Measurements from ENCODE around the gene COBL.

COBL gene

GRCh38 chr7:51138123-51139085, 178.2 kb downstream of the COBL start:
- Histone ChIP-seq H3K9ac (ENCODE audit: low read depth, low read length, poor library complexity) (no peak overlapping the region), H2BK12ac (ENCODE audit: low read length) (no peak overlapping the region), H2BK5ac (ENCODE audit: low read length) (no peak overlapping the region), H3K14ac (ENCODE audit: low read length) (no peak overlapping the region), H2AFZ (ENCODE audit: low read length) (no peak overlapping the region), H3K9me3 (replicated peaks in 1 of 2; ENCODE audit: control insufficient read depth in 2 of 2, insufficient read depth in 1 of 2, low read depth in 1 of 2, low read length in 2 of 2) (no peaks in the 10 kb centered on the region), H4K91ac (ENCODE audit: low read depth, low read length, poor library complexity) (no peak overlapping the region), H3K23ac (ENCODE audit: low read depth, low read length, poor library complexity) (no peak overlapping the region), H3K18ac (ENCODE audit: low read length) (no peak overlapping the region), H3K79me1 (ENCODE audit: low read depth, low read length) (no peaks in the 10 kb centered on the region), H2BK120ac (ENCODE audit: low read depth, low read length) (no peak overlapping the region), H3K27ac (replicated peaks; ENCODE audit: low read length) (no peak overlapping the region), H3K4me2 (ENCODE audit: insufficient read depth, low read length, poor library complexity, severe bottlenecking) (no peak overlapping the region), H3K4me3 (ENCODE audit: low read length in 2 of 2) (no peak overlapping the region), H3K27me3 (ENCODE audit: control insufficient read depth in 3 of 3, insufficient read depth in 3 of 3, low read depth in 1 of 3, low read length in 3 of 3) (no peaks in the 10 kb centered on the region), H3K36me3 (replicated peaks in 1 of 2; ENCODE audit: control insufficient read depth in 2 of 2, insufficient read depth in 2 of 2, low read length in 2 of 2) (no peaks in the 10 kb centered on the region), H3K4me1 (ENCODE audit: control insufficient read depth in 2 of 2, insufficient read depth in 1 of 2, low read depth in 1 of 2, low read length in 2 of 2) (peaks cover 0 to 9% of the 10 kb centered on the region in 2 donors), H3K4ac (ENCODE audit: low read length) (no peak overlapping the region), H2AK5ac (ENCODE audit: low read depth, low read length) (no peak overlapping the region), H2BK15ac (ENCODE audit: low read length) (no peak overlapping the region), H4K8ac (ENCODE audit: low read depth, low read length) (no peak overlapping the region)
- DNase-seq (ENCODE audit: low spot score): no peak
- no CpG with 5 or more reads among the region's 10 CpGs for WGBS, 2 donors (ENCODE audit: extremely low coverage in 2 of 2, insufficient read length in 2 of 2, insufficient replicate concordance in 1 of 2)

- Histone ChIP-seq H2BK5ac (ENCODE audit: low read length) (no peak overlapping the region), H3K9ac (ENCODE audit: low read depth, low read length, poor library complexity) (no peak overlapping the region)
- WGBS, 2 donors (ENCODE audit: extremely low coverage in 2 of 2, insufficient read length in 2 of 2, insufficient replicate concordance in 1 of 2): no CpG with 5 or more reads among the region's 2 CpGs
Observed at GRCh38 chr7:51135576-51135975, 181.0 kb downstream of the COBL start.

GRCh38 chr7:51134013-51134441, 182.6 kb downstream of the COBL start:
- H2AFZ ChIP-seq (ENCODE audit: low read length): no peak overlapping the region
- H3K4me1 ChIP-seq (ENCODE audit: control insufficient read depth in 2 of 2, insufficient read depth in 1 of 2, low read depth in 1 of 2, low read length in 2 of 2): peaks cover 0 to 12% of the 10 kb centered on the region in 2 donors
- no peak overlapping the region for H3K4me2 ChIP-seq (ENCODE audit: insufficient read depth, low read length, poor library complexity, severe bottlenecking)
- no peak overlapping the region for H3K4me3 ChIP-seq (ENCODE audit: low read length in 2 of 2)
- no peak overlapping the region for H3K4ac ChIP-seq (ENCODE audit: low read length)
- no peak overlapping the region for H2BK120ac ChIP-seq (ENCODE audit: low read depth, low read length)
- no peak overlapping the region for H3K23ac ChIP-seq (ENCODE audit: low read depth, low read length, poor library complexity)
- H4K8ac ChIP-seq (ENCODE audit: low read depth, low read length): no peak overlapping the region
- no peak overlapping the region for H3K27ac ChIP-seq (replicated peaks; ENCODE audit: low read length)
- no peak overlapping the region for H4K91ac ChIP-seq (ENCODE audit: low read depth, low read length, poor library complexity)
- H3K9ac ChIP-seq (ENCODE audit: low read depth, low read length, poor library complexity): no peak overlapping the region
- H2AK5ac ChIP-seq (ENCODE audit: low read depth, low read length): no peak overlapping the region
- no peak overlapping the region for H3K14ac ChIP-seq (ENCODE audit: low read length)
- no peak overlapping the region for H2BK15ac ChIP-seq (ENCODE audit: low read length)
- no peaks in the 10 kb centered on the region for H3K36me3 ChIP-seq (replicated peaks in 1 of 2; ENCODE audit: control insufficient read depth in 2 of 2, insufficient read depth in 2 of 2, low read length in 2 of 2)
- no peak for DNase-seq (ENCODE audit: low spot score)
- WGBS, 2 donors (ENCODE audit: extremely low coverage in 2 of 2, insufficient read length in 2 of 2, insufficient replicate concordance in 1 of 2): no CpG with 5 or more reads among the region's 4 CpGs
- H3K9me3 ChIP-seq (replicated peaks in 1 of 2; ENCODE audit: control insufficient read depth in 2 of 2, insufficient read depth in 1 of 2, low read depth in 1 of 2, low read length in 2 of 2): no peaks in the 10 kb centered on the region
- no peaks in the 10 kb centered on the region for H3K79me1 ChIP-seq (ENCODE audit: low read depth, low read length)
- H2BK5ac ChIP-seq (ENCODE audit: low read length): no peak overlapping the region
- H3K27me3 ChIP-seq (ENCODE audit: control insufficient read depth in 3 of 3, insufficient read depth in 3 of 3, low read depth in 1 of 3, low read length in 3 of 3): no peaks in the 10 kb centered on the region
- no peak overlapping the region for H2BK12ac ChIP-seq (ENCODE audit: low read length)
- no peak overlapping the region for H3K18ac ChIP-seq (ENCODE audit: low read length)

More at GRCh38 chr7:51135576-51135975, 181.0 kb downstream of the COBL start:
- Histone ChIP-seq H2BK120ac (ENCODE audit: low read depth, low read length) (no peak overlapping the region), H3K4me3 (ENCODE audit: low read length in 2 of 2) (no peak overlapping the region), H4K91ac (ENCODE audit: low read depth, low read length, poor library complexity) (no peak overlapping the region), H3K27me3 (ENCODE audit: control insufficient read depth in 3 of 3, insufficient read depth in 3 of 3, low read depth in 1 of 3, low read length in 3 of 3) (no peaks in the 10 kb centered on the region), H2AFZ (ENCODE audit: low read length) (no peak overlapping the region), H3K4ac (ENCODE audit: low read length) (no peak overlapping the region), H3K4me2 (ENCODE audit: insufficient read depth, low read length, poor library complexity, severe bottlenecking) (no peak overlapping the region), H3K27ac (replicated peaks; ENCODE audit: low read length) (no peak overlapping the region), H3K18ac (ENCODE audit: low read length) (no peak overlapping the region), H3K4me1 (ENCODE audit: control insufficient read depth in 2 of 2, insufficient read depth in 1 of 2, low read depth in 1 of 2, low read length in 2 of 2) (peaks cover 0 to 5% of the 10 kb centered on the region in 2 donors), H3K79me1 (ENCODE audit: low read depth, low read length) (no peaks in the 10 kb centered on the region), H4K8ac (ENCODE audit: low read depth, low read length) (no peak overlapping the region), H3K14ac (ENCODE audit: low read length) (no peak overlapping the region), H3K9me3 (replicated peaks in 1 of 2; ENCODE audit: control insufficient read depth in 2 of 2, insufficient read depth in 1 of 2, low read depth in 1 of 2, low read length in 2 of 2) (no peaks in the 10 kb centered on the region), H3K36me3 (replicated peaks in 1 of 2; ENCODE audit: control insufficient read depth in 2 of 2, insufficient read depth in 2 of 2, low read length in 2 of 2) (no peaks in the 10 kb centered on the region), H2BK15ac (ENCODE audit: low read length) (no peak overlapping the region), H2BK12ac (ENCODE audit: low read length) (no peak overlapping the region), H3K23ac (ENCODE audit: low read depth, low read length, poor library complexity) (no peak overlapping the region), H2AK5ac (ENCODE audit: low read depth, low read length) (no peak overlapping the region)
- DNase-seq (ENCODE audit: low spot score): no peak

- Histone ChIP-seq H2AK5ac (ENCODE audit: low read depth, low read length) (no peak overlapping the region), H3K9ac (ENCODE audit: low read depth, low read length, poor library complexity) (no peak overlapping the region), H2BK120ac (ENCODE audit: low read depth, low read length) (no peak overlapping the region), H4K91ac (ENCODE audit: low read depth, low read length, poor library complexity) (no peak overlapping the region), H3K23ac (ENCODE audit: low read depth, low read length, poor library complexity) (no peak overlapping the region), H2BK12ac (ENCODE audit: low read length) (no peak overlapping the region), H3K14ac (ENCODE audit: low read length) (no peak overlapping the region), H3K4me1 (ENCODE audit: control insufficient read depth in 2 of 2, insufficient read depth in 1 of 2, low read depth in 1 of 2, low read length in 2 of 2) (peaks cover 0 to 13% of the 10 kb centered on the region in 2 donors), H3K36me3 (replicated peaks in 1 of 2; ENCODE audit: control insufficient read depth in 2 of 2, insufficient read depth in 2 of 2, low read length in 2 of 2) (no peaks in the 10 kb centered on the region), H3K4me3 (ENCODE audit: low read length in 2 of 2) (no peak overlapping the region), H2AFZ (ENCODE audit: low read length) (no peak overlapping the region), H3K4ac (ENCODE audit: low read length) (no peak overlapping the region), H3K27ac (replicated peaks; ENCODE audit: low read length) (no peak overlapping the region), H3K79me1 (ENCODE audit: low read depth, low read length) (no peaks in the 10 kb centered on the region), H2BK15ac (ENCODE audit: low read length) (no peak overlapping the region), H2BK5ac (ENCODE audit: low read length) (no peak overlapping the region), H3K9me3 (replicated peaks in 1 of 2; ENCODE audit: control insufficient read depth in 2 of 2, insufficient read depth in 1 of 2, low read depth in 1 of 2, low read length in 2 of 2) (no peaks in the 10 kb centered on the region), H3K27me3 (ENCODE audit: control insufficient read depth in 3 of 3, insufficient read depth in 3 of 3, low read depth in 1 of 3, low read length in 3 of 3) (no peaks in the 10 kb centered on the region), H4K8ac (ENCODE audit: low read depth, low read length) (no peak overlapping the region), H3K4me2 (ENCODE audit: insufficient read depth, low read length, poor library complexity, severe bottlenecking) (no peak overlapping the region), H3K18ac (ENCODE audit: low read length) (no peak overlapping the region)
- WGBS, 2 donors (ENCODE audit: extremely low coverage in 2 of 2, insufficient read length in 2 of 2, insufficient replicate concordance in 1 of 2): no CpG with 5 or more reads among the region's 3 CpGs
- DNase-seq (ENCODE audit: low spot score): no peak
Observed at GRCh38 chr7:51132661-51133060, 183.9 kb downstream of the COBL start.
